Measurements from ENCODE around the gene CDC42EP5. TPM values are rescaled to one million over a fixed set of nuclear protein-coding genes. Genes with fewer than 3 reads are reported as not detected.

The CDC42EP5 gene
- total RNA-seq, 2 experiments from 2014 or later = not detected

- intact Hi-C loops (cut with micrococcal nuclease; ENCODE audit: unreplicated experiment) = no loop called here
These were observed 54.8 kb downstream of the CDC42EP5 start for GRCh38 chr19:54418030-54418929.

GRCh38 chr19:54416695-54417491 lies 56.2 kb downstream of the CDC42EP5 start:
- Histone ChIP-seq H3K4me3 (ENCODE audit: low read depth, low read length, poor library complexity, severe bottlenecking) (no peak overlapping the region), H3K4me2 (ENCODE audit: low read length) (no peak overlapping the region), H3K9me3 (ENCODE audit: low read length) (no peaks in the 10 kb centered on the region), H3K9me2 (ENCODE audit: insufficient read depth, low read length) (no peaks in the 10 kb centered on the region), H3K36me3 (ENCODE audit: insufficient read depth, low read length) (no peaks in the 10 kb centered on the region), H3K79me2 (ENCODE audit: insufficient read depth, low read depth, low read length) (no peaks in the 10 kb centered on the region), H4K20me1 (ENCODE audit: insufficient read depth, low read length) (no peaks in the 10 kb centered on the region), H2AFZ (ENCODE audit: low read length) (no peak overlapping the region), H3K4me1 (ENCODE audit: insufficient read depth, low read length, poor library complexity, severe bottlenecking) (peaks cover 9% of the 10 kb centered on the region), H3K27ac (ENCODE audit: low read depth, low read length, poor library complexity, severe bottlenecking) (no peak overlapping the region)
- POLR2A ChIA-PET = no interaction called here
- TF ChIP-seq CTCF (conservative IDR thresholded peaks at IDR 0.05; ENCODE audit: low read length) (no peak), EZH2phosphoT487 (IDR thresholded peaks at IDR 0.05; ENCODE audit: borderline replicate concordance, low read depth, low read length) (no peak)
- intact Hi-C loops (cut with micrococcal nuclease; ENCODE audit: unreplicated experiment) = no loop called here
- CTCF ChIA-PET (ENCODE audit: unreplicated experiment) = no interaction called here
- no TSS peak for BruUV-seq (replicated peaks)
- DNase-seq (ENCODE audit: low spot score) = no peak

More at GRCh38 chr19:54418030-54418929, 54.8 kb downstream of the CDC42EP5 start:
- DNase-seq (ENCODE audit: low spot score) = no peak
- TF ChIP-seq CTCF (conservative IDR thresholded peaks at IDR 0.05; ENCODE audit: low read length) (no peak), EZH2phosphoT487 (IDR thresholded peaks at IDR 0.05; ENCODE audit: borderline replicate concordance, low read depth, low read length) (no peak)
- no peaks in the 10 kb centered on the region for H3K9me3 ChIP-seq (ENCODE audit: low read length)
- peaks cover 9% of the 10 kb centered on the region for H3K4me1 ChIP-seq (ENCODE audit: insufficient read depth, low read length, poor library complexity, severe bottlenecking)
- H3K4me2 ChIP-seq (ENCODE audit: low read length) = peak overlapping the region; percentile 18; the same call in 1 of the 2 replicates
- 0 out of 2 replicates have a peak overlapping the region, but pooled peaks have one; percentile 50 for H2AFZ ChIP-seq (ENCODE audit: low read length)
- H3K4me3 ChIP-seq (ENCODE audit: low read depth, low read length, poor library complexity, severe bottlenecking) = no peak overlapping the region
- no peaks in the 10 kb centered on the region for H3K9me2 ChIP-seq (ENCODE audit: insufficient read depth, low read length)
- H3K79me2 ChIP-seq (ENCODE audit: insufficient read depth, low read depth, low read length) = no peaks in the 10 kb centered on the region
- BruUV-seq (replicated peaks) = no TSS peak
- no peaks in the 10 kb centered on the region for H3K36me3 ChIP-seq (ENCODE audit: insufficient read depth, low read length)
- no peak overlapping the region for H3K27ac ChIP-seq (ENCODE audit: low read depth, low read length, poor library complexity, severe bottlenecking)
- H4K20me1 ChIP-seq (ENCODE audit: insufficient read depth, low read length) = no peaks in the 10 kb centered on the region
- ChIA-PET POLR2A (no interaction called here), CTCF (ENCODE audit: unreplicated experiment) (no interaction called here)

All from OCI-LY7 (cell line).